Common myeloid progenitor, CD34-positive (primary cell): ENCODE data around the gene ZNF665.

ENCODE experiments used
- CTCF ChIA-PET: fragments of 350-600 bp; sonication (Branson Sonifier 250); formaldehyde crosslinking; loops from one replicate; lab custom pipeline; 2021; ENCODE audit warnings: antibody characterized with exemption; lab: Charles Lee
- POLR2A ChIA-PET: fragments of 350-600 bp; sonication (Branson Sonifier 250); formaldehyde crosslinking; loops from one replicate; lab custom pipeline; 2021; ENCODE audit warnings: antibody characterized with exemption; lab: Charles Lee
- DNase-seq, 3 donors: peaks; one replicate each; pipeline versions ENCODE4 v3.0.0 to v3.0.0-alpha.2; 2013
- H3K27ac ChIP-seq, 2 experiments: 1 replicate in 1 of 2; 2 replicates in 1 of 2; pipeline ENCODE4 v1.7.0; 2013; ENCODE audit warnings: inconsistent platforms in 2 of 2, low read length in 2 of 2, mild to moderate bottlenecking in 2 of 2, low read depth in 1 of 2, moderate library complexity in 1 of 2; ENCODE audit not compliant: severe bottlenecking in 2 of 2, insufficient read depth in 1 of 2, poor library complexity in 1 of 2
- H3K27me3 ChIP-seq, 5 experiments: replicated peaks in 2 of 5; 1 replicate in 3 of 5; 2 replicates in 2 of 5; pipeline versions ENCODE4 v1.6.1 to v1.7.0; 2013; ENCODE audit warnings: low read length in 4 of 5, mild to moderate bottlenecking in 2 of 5, moderate library complexity in 2 of 5, inconsistent platforms in 1 of 5; ENCODE audit not compliant: insufficient read depth in 5 of 5, control insufficient read depth in 4 of 5
- H3K36me3 ChIP-seq, 4 experiments: 1 replicate in 2 of 4; 2 replicates in 2 of 4; pipeline versions ENCODE4 v1.6.1 to v1.7.0; 2013; ENCODE audit warnings: low read length in 3 of 4, control low read depth in 1 of 4, mild to moderate bottlenecking in 1 of 4; ENCODE audit not compliant: control insufficient read depth in 4 of 4, insufficient read depth in 4 of 4
- H3K4me1 ChIP-seq, 4 experiments: 1 replicate in 3 of 4; 2 replicates in 1 of 4; pipeline versions ENCODE4 v1.6.1 to v1.7.1; 2013; ENCODE audit warnings: low read length in 3 of 4, mild to moderate bottlenecking in 3 of 4, control low read depth in 1 of 4, inconsistent platforms in 1 of 4, moderate library complexity in 1 of 4; ENCODE audit not compliant: control insufficient read depth in 4 of 4, insufficient read depth in 4 of 4; ENCODE audit errors: control extremely low read depth in 1 of 4
- H3K4me3 ChIP-seq, 7 experiments: 1 replicate in 4 of 7; 2 replicates in 3 of 7; pipeline versions ENCODE4 v1.5.1 to v1.7.0; 2013; ENCODE audit warnings: mild to moderate bottlenecking in 7 of 7, low read length in 6 of 7, moderate library complexity in 6 of 7, inconsistent platforms in 2 of 7, low read depth in 2 of 7, control low read depth in 1 of 7; ENCODE audit not compliant: insufficient read depth in 4 of 7, control insufficient read depth in 1 of 7; ENCODE audit errors: extremely low read depth in 1 of 7
- H3K9me3 ChIP-seq, 5 experiments: 1 replicate in 4 of 5; 2 replicates in 1 of 5; pipeline versions ENCODE4 v1.6.1 to v1.7.1; 2013; ENCODE audit warnings: low read length in 4 of 5, mild to moderate bottlenecking in 2 of 5, inconsistent platforms in 1 of 5, low read depth in 1 of 5, moderate library complexity in 1 of 5; ENCODE audit not compliant: control insufficient read depth in 4 of 5, insufficient read depth in 2 of 5; ENCODE audit errors: control extremely low read depth in 1 of 5
- WGBS: methylation state at CpG from one replicate; pipeline ENCODE4 v1.1.5; 2013; ENCODE audit not compliant: insufficient coverage; 5-methylcytosine and 5-hydroxymethylcytosine counted together

ZNF665 gene

DNA sequence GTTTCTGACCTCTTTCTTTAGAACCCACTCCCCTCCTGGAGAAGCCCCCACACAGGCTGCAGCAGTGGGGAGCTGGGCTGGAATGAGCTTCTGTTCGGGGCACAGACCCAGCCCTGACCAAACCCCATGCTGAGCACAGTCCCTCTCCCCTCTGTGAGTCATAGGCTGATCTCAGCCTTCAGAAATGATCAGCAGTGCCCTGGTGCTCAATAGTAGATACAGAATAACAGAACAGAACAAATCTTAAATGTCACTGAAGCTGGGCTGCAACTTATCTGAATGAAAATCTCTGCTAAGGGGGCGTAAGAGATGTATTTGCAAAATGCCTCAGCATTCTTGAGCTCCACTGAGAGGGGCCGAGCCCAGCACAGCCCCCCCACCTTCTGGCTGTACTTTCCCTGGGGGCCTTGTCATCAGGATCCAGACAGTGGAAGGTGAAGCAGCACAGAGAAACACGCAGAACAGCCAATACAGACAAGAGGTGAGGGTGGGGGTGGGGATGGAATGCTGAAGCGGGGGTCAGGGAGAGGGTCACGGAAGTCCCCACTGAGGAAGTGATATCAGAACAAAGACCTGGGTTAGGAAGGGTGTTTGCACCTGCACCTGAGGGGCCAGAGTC, 9.9 kb downstream of the ZNF665 start:
- ChIA-PET CTCF (no interaction called here), POLR2A (no interaction called here)
- H3K9me3 ChIP-seq = peaks cover 0 to 27% (median 13%) of the 10 kb centered on the region in 5 experiments
- H3K27ac ChIP-seq = no peak overlapping the region
- no peaks in the 10 kb centered on the region for H3K4me1 ChIP-seq
- WGBS = 100% methylated on average over 5 of the region's 6 CpGs
- H3K27me3 ChIP-seq = no peaks in the 10 kb centered on the region
- H3K4me3 ChIP-seq = no peak overlapping the region
- DNase-seq = no peak
- peaks cover 2 to 46% (median 29%) of the 10 kb centered on the region in 4 experiments for H3K36me3 ChIP-seq

- peaks cover 0 to 34% (median 13%) of the 10 kb centered on the region in 5 experiments for H3K9me3 ChIP-seq
- no peaks in the 10 kb centered on the region for H3K4me1 ChIP-seq
- H3K4me3 ChIP-seq = no peak overlapping the region
- H3K27me3 ChIP-seq = no peaks in the 10 kb centered on the region
- H3K27ac ChIP-seq = no peak overlapping the region
- CTCF ChIA-PET = no interaction called here
- WGBS = over 99% methylated on average over 8 of the region's 10 CpGs
- POLR2A ChIA-PET = no interaction called here
- peaks cover 2 to 46% (median 29%) of the 10 kb centered on the region in 4 experiments for H3K36me3 ChIP-seq
- DNase-seq = no peak
Measured at GRCh38 chr19:53182202-53182601, 11.0 kb downstream of the ZNF665 start.

GRCh38 chr19:53177986-53178385, 15.2 kb downstream of the ZNF665 start:
- ChIA-PET POLR2A (no interaction called here), CTCF (no interaction called here)
- Histone ChIP-seq H3K36me3 (peaks cover 9 to 43% (median 22%) of the 10 kb centered on the region in 4 experiments), H3K27ac (no peak overlapping the region), H3K4me1 (no peaks in the 10 kb centered on the region), H3K4me3 (no peak overlapping the region), H3K9me3 (peaks cover 2 to 61% (median 31%) of the 10 kb centered on the region in 5 experiments), H3K27me3 (no peaks in the 10 kb centered on the region)
- DNase-seq = no peak
- WGBS = 100% methylated on average over 3 of the region's 5 CpGs

DNA sequence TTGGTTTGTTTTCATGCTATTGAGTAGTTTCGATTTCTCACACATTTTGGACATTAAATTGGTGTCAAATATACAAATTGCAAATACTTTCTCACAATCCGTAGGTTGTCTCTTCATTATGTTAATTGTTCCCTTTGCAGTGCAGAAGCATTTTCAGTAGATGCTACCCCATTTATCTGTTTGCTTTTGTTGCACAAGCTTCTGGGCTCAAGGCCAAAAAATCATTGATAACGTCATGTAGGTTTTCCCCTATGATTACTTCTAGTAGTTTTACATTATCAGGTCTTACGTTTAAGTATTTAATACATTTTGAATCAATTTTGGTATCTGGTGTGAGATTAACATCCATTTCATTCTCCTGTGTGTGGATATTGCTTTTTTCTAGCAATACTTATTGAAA, 20.3 kb downstream of the ZNF665 start:
- Histone ChIP-seq H3K4me3 (no peak overlapping the region), H3K9me3 (peaks cover 4 to 52% (median 25%) of the 10 kb centered on the region in 5 experiments), H3K36me3 (peaks cover 0 to 12% (median 4%) of the 10 kb centered on the region in 4 experiments), H3K4me1 (no peaks in the 10 kb centered on the region), H3K27me3 (no peaks in the 10 kb centered on the region), H3K27ac (no peak overlapping the region)
- 100% methylated on average over 1 of the region's 4 CpGs for WGBS
- POLR2A ChIA-PET = no interaction called here
- peak in 2 of 3 donors; percentile 11 to 34 for DNase-seq
- CTCF ChIA-PET = interaction anchor here (1.5 kb wide), 1 partner anchor 26 kb away, joined by 3 read pairs; no protein-coding TSS in a partner anchor

- ChIA-PET CTCF (no interaction called here), POLR2A (no interaction called here)
- H3K27ac ChIP-seq = no peak overlapping the region
- no peaks in the 10 kb centered on the region for H3K4me1 ChIP-seq
- 100% methylated on average over 3 of the region's 3 CpGs for WGBS
- H3K9me3 ChIP-seq = peaks cover 13 to 52% (median 35%) of the 10 kb centered on the region in 5 experiments
- no peaks in the 10 kb centered on the region for H3K27me3 ChIP-seq
- peaks cover 4 to 21% (median 9%) of the 10 kb centered on the region in 4 experiments for H3K36me3 ChIP-seq
- no peak overlapping the region for H3K4me3 ChIP-seq
- no peak for DNase-seq
Measured at GRCh38 chr19:53165691-53166091, 27.5 kb downstream of the ZNF665 start.

- POLR2A ChIA-PET = no interaction called here
- Histone ChIP-seq H3K4me1 (peaks cover 0 to 21% (median 12%) of the 10 kb centered on the region in 4 experiments), H3K4me3 (no peak overlapping the region), H3K27ac (no peak overlapping the region), H3K27me3 (no peaks in the 10 kb centered on the region), H3K36me3 (peaks cover 4 to 17% (median 12%) of the 10 kb centered on the region in 4 experiments), H3K9me3 (peaks cover 10 to 59% (median 27%) of the 10 kb centered on the region in 5 experiments)
- WGBS = 77% methylated on average over 3 of the region's 3 CpGs
- CTCF ChIA-PET = no interaction called here
- DNase-seq = peak; percentile 24 to 79 (median 60)
Measured at GRCh38 chr19:53161123-53161522, 32.0 kb downstream of the ZNF665 start.

GRCh38 chr19:53160350-53160749, 32.8 kb downstream of the ZNF665 start:
- no CpG with 5 or more reads among the region's 3 CpGs for WGBS
- H3K27ac ChIP-seq = no peak overlapping the region
- H3K9me3 ChIP-seq = peaks cover 4 to 53% (median 19%) of the 10 kb centered on the region in 5 experiments
- CTCF ChIA-PET = no interaction called here
- POLR2A ChIA-PET = no interaction called here
- H3K4me3 ChIP-seq = no peak overlapping the region
- peaks cover 2 to 13% (median 9%) of the 10 kb centered on the region in 4 experiments for H3K36me3 ChIP-seq
- H3K27me3 ChIP-seq = no peaks in the 10 kb centered on the region
- H3K4me1 ChIP-seq = peaks cover 0 to 21% (median 12%) of the 10 kb centered on the region in 4 experiments
- DNase-seq = no peak
